ENCODE results near the gene ZBTB8OS.
"Not testable (repeated sequence)": the region's sequence is repeated elsewhere in the genome, so short reads cannot be mapped to it uniquely, and the experiment has no call there.

The ZBTB8OS gene

GRCh38 chr1:32647308-32648134 is 2.8 kb downstream of the ZBTB8OS start:
- DNase-seq, result no peak

- DNase-seq, result no peak
These were observed 5.9 kb downstream of the ZBTB8OS start for GRCh38 chr1:32644426-32644825.

DNA sequence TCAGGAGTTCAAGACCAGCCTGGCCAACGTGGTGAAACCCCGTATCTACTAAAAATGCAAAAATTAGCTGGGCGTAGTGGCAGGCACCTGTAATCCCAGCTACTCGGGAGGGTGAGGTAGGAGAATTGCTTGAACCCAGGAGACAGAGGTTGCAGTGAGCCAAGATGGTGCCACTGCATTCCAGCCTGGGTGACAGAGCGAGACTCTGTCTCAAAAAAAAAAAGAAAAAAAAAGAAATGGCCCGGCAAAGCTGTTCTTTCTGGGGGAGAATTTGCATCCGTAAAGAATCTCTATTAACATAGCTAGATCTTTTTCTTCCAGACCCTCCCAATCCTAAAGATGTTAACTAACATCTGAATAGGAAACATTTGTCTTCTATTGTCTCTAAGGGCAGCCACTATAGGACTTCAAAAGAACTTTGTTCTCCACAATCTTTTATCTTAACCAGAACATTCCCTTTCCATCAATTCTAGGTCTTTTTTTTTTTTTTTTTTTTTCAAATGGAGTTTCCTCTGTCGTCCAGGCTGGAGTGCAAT is 8.0 kb downstream of the ZBTB8OS start:
- not testable (repeated sequence) for DNase-seq

DNA sequence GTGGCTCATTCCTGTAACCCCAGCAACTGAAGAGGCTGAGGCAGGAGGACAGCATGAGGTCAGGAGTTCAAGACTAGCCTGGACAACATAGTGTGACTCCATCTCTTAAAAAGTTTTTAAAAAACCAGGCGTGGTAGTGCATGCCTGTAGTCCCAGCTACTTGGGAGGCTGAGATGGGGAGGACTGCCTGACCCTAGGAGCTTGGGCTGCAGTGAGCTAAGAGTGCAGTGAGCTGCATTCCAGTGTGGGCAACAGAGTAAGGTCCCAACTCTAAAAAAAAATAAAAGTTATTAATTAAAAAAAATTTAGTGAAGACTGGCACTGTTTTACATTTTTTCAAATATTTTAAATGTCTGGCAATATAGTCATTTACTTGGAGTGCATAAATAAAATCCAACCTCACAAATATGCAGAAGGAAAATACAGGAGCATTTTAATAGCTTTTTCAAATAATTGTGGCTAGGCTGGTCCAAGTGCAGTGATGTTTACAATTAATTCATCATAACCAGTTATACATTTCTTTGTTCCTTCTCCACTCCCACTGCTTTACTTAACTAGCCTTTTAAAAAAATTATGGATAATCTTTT is 10.8 kb downstream of the ZBTB8OS start:
- no peak for DNase-seq

GRCh38 chr1:32636914-32637645 is 13.3 kb downstream of the ZBTB8OS start:
- DNase-seq, result peak; percentile 67

- DNase-seq, result no peak
These were observed 14.7 kb downstream of the ZBTB8OS start for GRCh38 chr1:32635508-32636277.

GRCh38 chr1:32632829-32633228 is 17.5 kb downstream of the ZBTB8OS start:
- no peak for DNase-seq

DNA sequence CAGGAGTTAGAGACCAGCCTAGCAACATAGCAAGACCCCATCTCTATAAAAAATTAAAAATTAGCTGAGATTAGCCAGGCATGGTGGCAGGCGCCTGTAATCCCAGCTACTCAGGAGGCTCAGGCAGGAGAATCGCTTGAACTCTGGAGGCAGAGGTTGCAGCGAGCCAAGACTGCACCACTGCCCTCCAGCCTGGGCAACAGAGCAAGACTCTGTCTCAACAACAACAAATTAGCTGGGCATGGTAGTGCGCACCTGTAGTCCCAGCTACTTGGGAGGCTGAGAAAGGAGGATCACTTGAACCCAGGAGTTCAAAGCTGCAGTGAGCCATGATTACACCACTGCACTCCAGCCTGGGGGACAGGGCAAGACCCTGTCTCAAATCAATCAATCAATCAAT is 20.2 kb downstream of the ZBTB8OS start:
- not testable (repeated sequence) for DNase-seq

DNA sequence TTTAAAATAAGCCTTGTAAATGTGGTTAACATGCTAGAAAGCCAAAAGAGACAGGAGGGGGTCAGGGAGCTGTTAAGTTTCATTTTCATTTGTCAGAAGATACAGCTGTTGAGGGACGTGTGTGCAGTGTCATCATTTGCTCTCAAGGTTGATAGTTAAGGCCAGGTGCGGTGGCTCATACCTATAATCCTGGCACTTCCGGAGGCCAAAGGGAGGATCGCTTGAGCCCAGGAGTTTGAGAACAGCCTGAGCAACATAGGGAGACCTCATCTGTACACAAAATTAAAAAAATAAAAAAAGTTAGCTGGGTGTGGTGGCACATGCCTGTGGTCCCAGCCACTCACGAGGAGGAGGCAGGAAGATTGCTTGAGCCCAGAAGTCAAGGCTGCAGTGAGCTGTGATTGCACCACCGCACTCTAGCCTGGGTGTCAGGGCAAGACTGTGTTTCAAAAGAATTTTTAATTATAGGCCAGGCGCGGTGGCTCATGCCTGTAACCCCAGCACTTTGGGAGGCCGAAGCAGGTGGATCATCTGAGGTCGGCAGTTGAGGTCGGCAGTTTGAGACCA is 22.7 kb downstream of the ZBTB8OS start:
- peak; percentile 11 for DNase-seq

DNA sequence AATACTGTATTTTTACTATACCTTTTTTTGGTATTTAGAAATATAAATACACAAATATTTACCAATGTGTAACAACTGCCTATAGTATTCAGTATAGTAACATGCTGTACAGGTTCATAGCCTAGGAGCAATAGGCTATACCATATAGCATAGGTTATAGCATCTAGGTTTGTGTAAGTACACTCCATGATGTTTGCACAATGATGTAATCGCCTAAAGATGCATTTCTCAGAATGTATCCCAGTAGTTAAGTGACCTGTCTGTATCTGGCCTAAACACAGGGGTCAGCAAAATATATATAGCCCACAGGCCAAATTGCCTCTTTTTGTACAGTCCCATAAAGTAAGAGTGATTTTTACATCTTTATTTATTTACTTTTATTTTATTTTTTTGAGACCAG is 24.2 kb downstream of the ZBTB8OS start:
- no peak for DNase-seq

DNA sequence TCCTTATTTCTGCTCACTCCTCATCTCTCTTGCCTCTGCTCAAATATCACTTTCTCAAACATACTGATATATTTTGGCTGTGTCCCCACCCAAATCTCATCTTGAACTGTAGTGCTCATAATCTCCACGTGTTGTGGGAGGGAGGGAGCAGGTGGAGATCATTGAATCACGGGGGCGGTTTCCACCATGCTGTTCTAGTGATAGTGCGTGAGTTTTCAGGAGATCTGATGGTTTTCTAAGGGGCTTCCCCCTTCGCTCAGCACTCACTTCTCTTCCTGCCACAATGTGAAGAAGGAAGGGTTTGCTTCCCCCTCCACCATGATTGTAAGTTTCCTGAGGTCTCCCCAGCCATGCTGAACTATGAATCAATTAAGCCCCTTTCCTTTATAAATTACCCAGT is 26.6 kb downstream of the ZBTB8OS start:
- no peak for DNase-seq

GRCh38 chr1:32622806-32623681 is 27.3 kb downstream of the ZBTB8OS start:
- DNase-seq, result no peak

DNA sequence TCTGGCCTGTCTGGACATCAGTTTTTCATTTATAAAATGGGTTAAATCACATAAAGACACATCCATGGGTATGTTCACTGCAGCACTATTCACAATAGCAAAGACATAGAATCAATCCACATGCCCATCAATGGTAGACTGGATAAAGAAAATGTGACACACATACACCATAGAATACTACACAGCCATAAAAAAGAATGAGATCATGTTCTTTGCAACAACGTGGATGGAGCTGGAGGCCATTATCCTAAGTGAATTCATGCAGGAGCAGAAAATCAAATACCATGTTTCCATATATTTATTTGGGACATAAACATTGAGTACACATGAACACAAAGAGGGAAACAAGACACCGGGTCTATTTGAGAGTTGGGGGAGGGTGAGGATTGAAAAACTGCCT is 28.1 kb downstream of the ZBTB8OS start:
- no peak for DNase-seq

DNA sequence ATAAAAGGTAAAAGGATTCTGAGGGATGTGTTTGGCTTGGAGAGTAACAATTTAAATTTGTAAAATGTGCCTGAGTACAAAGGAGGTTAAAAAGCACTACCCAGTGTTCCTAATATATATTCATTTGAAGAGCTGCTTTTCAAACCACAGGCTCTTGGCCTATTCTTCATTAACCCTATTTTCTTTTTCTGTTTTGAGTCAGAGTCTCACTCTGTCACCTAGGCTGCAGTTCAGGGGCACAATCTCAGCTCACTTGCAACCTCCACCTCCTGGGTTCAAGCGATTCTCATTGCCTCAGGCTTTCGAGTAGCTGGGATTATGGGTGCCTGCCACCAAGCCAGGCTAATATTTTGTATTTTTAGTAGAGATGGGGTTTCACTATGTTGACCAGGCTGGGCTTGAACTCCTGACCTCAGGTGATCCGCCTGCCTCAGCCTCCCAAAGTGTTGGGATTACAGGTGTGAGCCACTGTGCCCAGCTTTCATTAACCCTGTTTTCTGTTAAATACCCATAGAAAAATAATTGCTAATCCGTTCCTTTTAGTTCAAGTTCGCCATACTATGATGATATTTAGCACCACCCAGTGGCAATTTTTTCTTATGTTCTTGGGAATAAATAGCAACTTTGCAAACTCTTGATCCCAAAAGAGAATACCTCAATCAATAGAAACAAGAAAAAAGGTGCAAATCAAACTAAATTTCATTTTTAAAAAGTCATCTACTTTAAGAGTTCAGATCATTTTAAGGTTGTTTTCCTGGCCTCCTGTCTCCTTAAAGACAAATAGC is 30.5 kb downstream of the ZBTB8OS start:
- DNase-seq, result peak; percentile 26

DNA sequence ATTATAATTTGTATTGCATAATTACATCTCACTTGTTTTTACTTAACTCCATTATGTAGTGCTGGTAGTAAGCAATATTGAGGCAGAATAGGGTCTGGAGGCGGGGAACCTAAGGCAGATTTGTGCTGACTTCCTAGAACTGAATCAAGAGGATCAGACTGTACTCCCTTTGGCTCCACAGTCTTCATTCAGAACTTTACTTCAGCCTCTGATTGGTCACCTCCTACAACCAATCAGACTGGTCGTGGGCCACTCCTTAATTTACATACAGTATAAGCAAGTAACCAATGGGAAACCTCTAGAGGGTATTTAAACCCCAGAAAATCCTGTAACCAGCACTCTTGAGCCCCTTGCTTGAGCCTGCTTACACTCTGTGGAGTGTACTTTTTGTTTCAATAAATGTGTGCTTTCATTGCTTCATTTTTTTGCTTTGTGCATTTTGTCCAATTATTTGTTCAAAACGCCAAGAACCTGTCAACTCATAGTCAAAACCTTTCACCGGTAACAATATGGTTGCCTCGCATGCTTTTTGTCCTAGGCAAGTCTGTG is 31.6 kb downstream of the ZBTB8OS start:
- DNase-seq, result no peak

DNA sequence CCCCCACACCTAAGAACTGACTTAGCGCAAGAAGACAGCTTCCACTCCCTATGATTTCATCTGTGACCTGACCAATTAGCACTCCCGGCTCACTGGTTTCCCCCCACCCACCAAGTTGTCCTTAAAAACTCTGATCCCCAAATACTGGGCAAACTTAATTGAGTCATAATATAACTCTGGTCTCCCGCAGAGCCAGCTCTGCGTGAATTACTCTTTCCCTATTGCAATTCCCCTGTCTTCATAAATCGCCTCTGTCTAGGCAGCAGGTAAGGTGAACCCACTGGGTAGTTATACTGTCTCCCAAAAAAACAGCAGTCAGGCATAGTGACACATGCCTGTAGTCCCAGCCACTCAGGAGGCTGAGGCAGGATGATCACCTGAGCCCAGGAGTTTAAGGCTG is 36.9 kb downstream of the ZBTB8OS start:
- no peak for DNase-seq

- DNase-seq, result peak; percentile 92
These were observed 38.0 kb downstream of the ZBTB8OS start for GRCh38 chr1:32612189-32612881.

DNA sequence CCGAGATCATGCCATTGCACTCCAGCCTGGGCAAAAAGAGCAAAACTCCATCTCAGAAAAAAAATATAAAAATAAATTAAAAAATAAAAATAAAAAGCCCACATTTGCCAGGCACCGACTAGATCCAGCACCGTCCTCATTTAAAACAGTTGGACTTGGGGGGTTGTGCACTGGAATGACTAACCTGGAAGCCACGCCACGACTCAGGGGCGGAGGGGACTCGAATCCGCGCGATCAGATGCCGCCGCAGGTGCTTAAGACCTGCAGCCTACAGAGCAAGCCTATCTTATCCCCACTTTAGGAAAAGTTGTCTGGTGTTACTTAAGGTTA is 38.5 kb downstream of the ZBTB8OS start:
- no peak for DNase-seq

- no peak for DNase-seq
These were observed 41.2 kb downstream of the ZBTB8OS start for GRCh38 chr1:32609180-32609579.

Data from inflammatory macrophage treated with lipopolysaccharide for 4 hours (primary cell).